Measurements from ENCODE around the gene TBC1D19. TPM values are rescaled to one million over a fixed set of nuclear protein-coding genes. Genes with fewer than 3 reads are reported as not detected.
"Not testable (repeated sequence)": the region's sequence is repeated elsewhere in the genome, so short reads cannot be mapped to it uniquely, and the experiment has no call there.

TBC1D19 gene
- total and polyA plus RNA-seq, 3 experiments from 2014 or later = 4.4 to 6.3 (median 5.1) TPM

- Histone ChIP-seq H3K9me3 (ENCODE audit: low read length) (no peaks in the 10 kb centered on the region), H3K36me3 (ENCODE audit: insufficient read depth, low read length) (no peaks in the 10 kb centered on the region), H3K4me1 (ENCODE audit: insufficient read depth, low read length) (no peaks in the 10 kb centered on the region), H3K4me3 (ENCODE audit: low read length) (no peak overlapping the region), H3K27ac (ENCODE audit: low read depth, low read length) (no peak overlapping the region), H3K27me3 (ENCODE audit: insufficient read depth, low read length, poor library complexity, severe bottlenecking) (peaks cover 5% of the 10 kb centered on the region)
- ChIA-PET POLR2A (no interaction called here), CTCF (no interaction called here)
- no peaks in the 10 kb centered on the region for H3K9me3 Mint-ChIP-seq
- H3K36me3 Mint-ChIP-seq = no peaks in the 10 kb centered on the region
- no peak for DNase-seq
- H3K4me3 Mint-ChIP-seq = no peak overlapping the region
- peaks cover 15 to 50% of the 10 kb centered on the region in 2 donors for H3K27me3 Mint-ChIP-seq
- H3K4me1 Mint-ChIP-seq = no peaks in the 10 kb centered on the region
- no peak overlapping the region for H3K27ac Mint-ChIP-seq
Measured at GRCh38 chr4:26568446-26568994, 15.4 kb upstream of the TBC1D19 start.

- Histone ChIP-seq H3K27me3 (ENCODE audit: insufficient read depth, low read length, poor library complexity, severe bottlenecking) (no peaks in the 10 kb centered on the region), H3K27ac (ENCODE audit: low read depth, low read length) (no peak overlapping the region), H3K4me3 (ENCODE audit: low read length) (no peak overlapping the region), H3K4me1 (ENCODE audit: insufficient read depth, low read length) (no peaks in the 10 kb centered on the region), H3K36me3 (ENCODE audit: insufficient read depth, low read length) (no peaks in the 10 kb centered on the region), H3K9me3 (ENCODE audit: low read length) (no peaks in the 10 kb centered on the region)
- Mint-ChIP-seq H3K9me3 (no peaks in the 10 kb centered on the region), H3K4me3 (peak overlapping the region in 1 of 7 donors; percentile 68), H3K27me3 (peaks cover 3 to 40% of the 10 kb centered on the region in 2 donors), H3K4me1 (no peaks in the 10 kb centered on the region), H3K36me3 (no peaks in the 10 kb centered on the region), H3K27ac (no peak overlapping the region)
- ChIA-PET CTCF (no interaction called here), POLR2A (no interaction called here)
- DNase-seq = no peak
Measured at GRCh38 chr4:26570596-26570995, 13.3 kb upstream of the TBC1D19 start.

- POLR2A ChIA-PET = no interaction called here
Measured at GRCh38 chr4:26573389-26573794, 10.5 kb upstream of the TBC1D19 start.

GRCh38 chr4:26574563-26574962, 9.3 kb upstream of the TBC1D19 start:
- Histone ChIP-seq H3K36me3 (ENCODE audit: insufficient read depth, low read length) (no peaks in the 10 kb centered on the region), H3K9me3 (ENCODE audit: low read length) (no peaks in the 10 kb centered on the region), H3K27me3 (ENCODE audit: insufficient read depth, low read length, poor library complexity, severe bottlenecking) (no peaks in the 10 kb centered on the region), H3K4me1 (ENCODE audit: insufficient read depth, low read length) (no peaks in the 10 kb centered on the region), H3K27ac (ENCODE audit: low read depth, low read length) (no peak overlapping the region), H3K4me3 (ENCODE audit: low read length) (no peak overlapping the region)
- Mint-ChIP-seq H3K36me3 (peaks cover 0 to 5% (median 0%) of the 10 kb centered on the region in 3 donors), H3K4me3 (no peak overlapping the region), H3K27ac (no peak overlapping the region), H3K9me3 (no peaks in the 10 kb centered on the region), H3K27me3 (peaks cover under 1 to 40% of the 10 kb centered on the region in 2 donors), H3K4me1 (no peaks in the 10 kb centered on the region)
- DNase-seq = no peak
- ChIA-PET POLR2A (no interaction called here), CTCF (no interaction called here)

More at GRCh38 chr4:26573389-26573794, 10.5 kb upstream of the TBC1D19 start:
- CTCF ChIA-PET = no interaction called here
- no peak overlapping the region for H3K4me3 Mint-ChIP-seq
- peaks cover 0 to 40% of the 10 kb centered on the region in 2 donors for H3K27me3 Mint-ChIP-seq
- no peak overlapping the region for H3K27ac Mint-ChIP-seq
- DNase-seq = no peak
- Histone ChIP-seq H3K27me3 (ENCODE audit: insufficient read depth, low read length, poor library complexity, severe bottlenecking) (no peaks in the 10 kb centered on the region), H3K36me3 (ENCODE audit: insufficient read depth, low read length) (no peaks in the 10 kb centered on the region), H3K9me3 (ENCODE audit: low read length) (no peaks in the 10 kb centered on the region), H3K4me3 (ENCODE audit: low read length) (no peak overlapping the region), H3K27ac (ENCODE audit: low read depth, low read length) (no peak overlapping the region), H3K4me1 (ENCODE audit: insufficient read depth, low read length) (no peaks in the 10 kb centered on the region)
- H3K36me3 Mint-ChIP-seq = peaks cover 0 to 5% (median 0%) of the 10 kb centered on the region in 3 donors
- no peaks in the 10 kb centered on the region for H3K4me1 Mint-ChIP-seq
- H3K9me3 Mint-ChIP-seq = no peaks in the 10 kb centered on the region

- ChIA-PET POLR2A (no interaction called here), CTCF (no interaction called here)
- H3K27me3 ChIP-seq (ENCODE audit: insufficient read depth, low read length, poor library complexity, severe bottlenecking) = no peaks in the 10 kb centered on the region
- H3K4me1 ChIP-seq (ENCODE audit: insufficient read depth, low read length) = no peaks in the 10 kb centered on the region
- Mint-ChIP-seq H3K27me3 (peaks cover 2 to 43% of the 10 kb centered on the region in 2 donors), H3K4me3 (no peak overlapping the region), H3K36me3 (peaks cover 0 to 5% (median 1%) of the 10 kb centered on the region in 3 donors), H3K9me3 (peaks cover 0 to 2% (median 0%) of the 10 kb centered on the region in 5 donors), H3K27ac (no peak overlapping the region), H3K4me1 (no peaks in the 10 kb centered on the region)
- no peak for DNase-seq
- no peaks in the 10 kb centered on the region for H3K36me3 ChIP-seq (ENCODE audit: insufficient read depth, low read length)
- no peak overlapping the region for H3K27ac ChIP-seq (ENCODE audit: low read depth, low read length)
- no peak overlapping the region for H3K4me3 ChIP-seq (ENCODE audit: low read length)
- no peaks in the 10 kb centered on the region for H3K9me3 ChIP-seq (ENCODE audit: low read length)
Measured at GRCh38 chr4:26576231-26576739, 7.6 kb upstream of the TBC1D19 start.

GRCh38 chr4:26577066-26577465, 6.8 kb upstream of the TBC1D19 start:
- no peaks in the 10 kb centered on the region for H3K27me3 ChIP-seq (ENCODE audit: insufficient read depth, low read length, poor library complexity, severe bottlenecking)
- Mint-ChIP-seq H3K27ac (no peak overlapping the region), H3K4me1 (no peaks in the 10 kb centered on the region), H3K4me3 (no peak overlapping the region), H3K9me3 (peaks cover 0 to 5% (median 0%) of the 10 kb centered on the region in 5 donors), H3K27me3 (peaks cover 2 to 43% of the 10 kb centered on the region in 2 donors), H3K36me3 (peaks cover 0 to 5% (median 1%) of the 10 kb centered on the region in 3 donors)
- no peaks in the 10 kb centered on the region for H3K36me3 ChIP-seq (ENCODE audit: insufficient read depth, low read length)
- H3K4me3 ChIP-seq (ENCODE audit: low read length) = no peak overlapping the region
- no peak for DNase-seq
- ChIA-PET POLR2A (no interaction called here), CTCF (no interaction called here)
- H3K9me3 ChIP-seq (ENCODE audit: low read length) = no peaks in the 10 kb centered on the region
- no peak overlapping the region for H3K27ac ChIP-seq (ENCODE audit: low read depth, low read length)
- H3K4me1 ChIP-seq (ENCODE audit: insufficient read depth, low read length) = no peaks in the 10 kb centered on the region

GRCh38 chr4:26579169-26579568, 4.7 kb upstream of the TBC1D19 start:
- Histone ChIP-seq H3K9me3 (ENCODE audit: low read length) (no peaks in the 10 kb centered on the region), H3K27ac (ENCODE audit: low read depth, low read length) (no peak overlapping the region), H3K27me3 (ENCODE audit: insufficient read depth, low read length, poor library complexity, severe bottlenecking) (no peaks in the 10 kb centered on the region), H3K4me1 (ENCODE audit: insufficient read depth, low read length) (peaks cover 5% of the 10 kb centered on the region), H3K4me3 (ENCODE audit: low read length) (no peak overlapping the region), H3K36me3 (ENCODE audit: insufficient read depth, low read length) (no peaks in the 10 kb centered on the region)
- H3K4me3 Mint-ChIP-seq = no peak overlapping the region
- H3K27me3 Mint-ChIP-seq = peaks cover 4 to 39% of the 10 kb centered on the region in 2 donors
- DNase-seq = no peak
- H3K4me1 Mint-ChIP-seq = peaks cover 10 to 13% (median 12%) of the 10 kb centered on the region in 3 donors
- POLR2A ChIA-PET = no interaction called here
- peaks cover 2 to 9% (median 7%) of the 10 kb centered on the region in 3 donors for H3K36me3 Mint-ChIP-seq
- H3K9me3 Mint-ChIP-seq = peaks cover 0 to 5% (median 0%) of the 10 kb centered on the region in 5 donors
- CTCF ChIA-PET = no interaction called here
- no peak overlapping the region for H3K27ac Mint-ChIP-seq

- H3K9me3 ChIP-seq (ENCODE audit: low read length); H3K9me3 Mint-ChIP-seq; POLR2A ChIA-PET; DNase-seq; H3K36me3 ChIP-seq (ENCODE audit: insufficient read depth, low read length); H3K4me3 ChIP-seq (ENCODE audit: low read length); H3K27me3 ChIP-seq (ENCODE audit: insufficient read depth, low read length, poor library complexity, severe bottlenecking); H3K36me3 Mint-ChIP-seq; H3K27ac Mint-ChIP-seq; CTCF ChIA-PET; H3K27ac ChIP-seq (ENCODE audit: low read depth, low read length): not testable (repeated sequence)
- Mint-ChIP-seq H3K4me1 (peaks cover 30 to 32% (median 32%) of the 10 kb centered on the region in 3 donors), H3K27me3 (peaks cover 4 to 26% of the 10 kb centered on the region in 2 donors), H3K4me3 (peak overlapping the region in 1 of 7 donors; percentile 19)
- H3K4me1 ChIP-seq (ENCODE audit: insufficient read depth, low read length) = peaks cover 12% of the 10 kb centered on the region
Measured at GRCh38 chr4:26581341-26581740, 2.5 kb upstream of the TBC1D19 start.
